HEK293 (cell line): ENCODE results near the gene DBN1.

Experiments
- CTCF ChIA-PET: fragments of 350-600 bp; formaldehyde crosslinking; extraction: SDS; loops from one replicate; lab custom pipeline; 2021; ENCODE audit warnings: antibody characterized with exemption; lab: Yijun Ruan, JAX
- POLR2A ChIA-PET: fragments of 300-600 bp; formaldehyde crosslinking; extraction: SDS; loops from one replicate; lab custom pipeline; 2020; ENCODE audit warnings: antibody characterized with exemption, inconsistent platforms; lab: Yijun Ruan, JAX
- H3K27ac ChIP-seq: fragments of 200-500 bp; sonication (Bioruptor generic); 2 replicates; pipeline ENCODE4 v1.5.1; 2014; ENCODE audit warnings: low read depth, low read length, control low read depth, inconsistent platforms; ENCODE audit errors: extremely low read depth
- H3K36me3 ChIP-seq, 2 experiments: fragments of 200-500 bp in 1 of 2; sonication (Bioruptor generic) in 1 of 2; 1 replicate in 1 of 2; 2 replicates in 1 of 2; pipeline ENCODE4 v1.5.1; 2014 to 2017; ENCODE audit warnings: inconsistent platforms in 2 of 2, low read length in 2 of 2; ENCODE audit not compliant: control insufficient read depth in 2 of 2, insufficient read depth in 1 of 2
- H3K4me1 ChIP-seq: fragments of 200-500 bp; sonication (Bioruptor generic); 2 replicates; pipeline ENCODE4 v1.5.1; 2014; ENCODE audit warnings: mild to moderate bottlenecking, low read length, inconsistent platforms; ENCODE audit not compliant: control insufficient read depth, insufficient read depth
- H3K4me3 ChIP-seq: 2 replicates; pipeline ENCODE4 v1.5.1; 2011; ENCODE audit warnings: low read depth, mild to moderate bottlenecking, control low read depth, low read length, moderate library complexity
- H3K9me3 ChIP-seq: fragments of 200-500 bp; sonication (Bioruptor generic); 2 replicates; pipeline ENCODE4 v1.5.1; 2014; ENCODE audit warnings: low read depth, low read length, inconsistent platforms; ENCODE audit not compliant: control insufficient read depth, insufficient read depth
- BCL11B ChIP-seq: fragments of 450-650 bp; formaldehyde crosslinking; IDR thresholded peaks from 2 replicates; pipeline ENCODE4 v1.5.1; 2016; ENCODE audit warnings: low read depth, missing biosample characterization, missing genetic modification characterization
- ELK4 ChIP-seq: IDR thresholded peaks from 2 replicates; pipeline ENCODE4 v1.6.1; 2011; ENCODE audit warnings: mild to moderate bottlenecking, low read depth, low read length, borderline replicate concordance
- KLF10 ChIP-seq: fragments of 450-650 bp; IDR thresholded peaks from 2 replicates; pipeline ENCODE4 v1.5.1; 2018; ENCODE audit warnings: missing biosample characterization, mild to moderate bottlenecking, missing genetic modification characterization
- KLF17 ChIP-seq: fragments of 450-650 bp; formaldehyde crosslinking; IDR thresholded peaks from 2 replicates; pipeline ENCODE4 v1.5.1; 2016; ENCODE audit warnings: missing biosample characterization, missing genetic modification characterization
- MYNN ChIP-seq: fragments of 450-650 bp; formaldehyde crosslinking; IDR thresholded peaks from 2 replicates; pipeline ENCODE4 v1.5.1; 2016; ENCODE audit warnings: missing biosample characterization, missing genetic modification characterization, borderline replicate concordance
- OVOL3 ChIP-seq: fragments of 450-650 bp; formaldehyde crosslinking; IDR thresholded peaks from 2 replicates; pipeline ENCODE4 v1.5.1; 2016; ENCODE audit warnings: missing biosample characterization, missing genetic modification characterization
- SP2 ChIP-seq: fragments of 450-650 bp; formaldehyde crosslinking; IDR thresholded peaks from 2 replicates; pipeline ENCODE4 v1.5.1; 2016; ENCODE audit warnings: missing biosample characterization, missing genetic modification characterization
- ZNF19 ChIP-seq: fragments of 450-650 bp; formaldehyde crosslinking; IDR thresholded peaks from 2 replicates; pipeline ENCODE4; 2016; ENCODE audit warnings: missing biosample characterization, missing genetic modification characterization, low read depth
- ZNF311 ChIP-seq: fragments of 450-650 bp; formaldehyde crosslinking; IDR thresholded peaks from 2 replicates; pipeline ENCODE4 v1.5.1; 2017; ENCODE audit warnings: missing biosample characterization, missing genetic modification characterization, borderline replicate concordance
- ZNF354C ChIP-seq: fragments of 450-650 bp; formaldehyde crosslinking; IDR thresholded peaks from 2 replicates; pipeline ENCODE4 v1.5.1; 2016; ENCODE audit warnings: missing biosample characterization, missing genetic modification characterization, low read depth, borderline replicate concordance
- ZNF366 ChIP-seq: fragments of 450-650 bp; formaldehyde crosslinking; conservative IDR thresholded peaks from 2 replicates; pipeline ENCODE4 v1.5.1; 2016; ENCODE audit warnings: missing biosample characterization, missing genetic modification characterization
- ZNF548 ChIP-seq: fragments of 450-650 bp; formaldehyde crosslinking; IDR thresholded peaks from 2 replicates; pipeline ENCODE4 v1.5.1; 2016; ENCODE audit warnings: missing biosample characterization, missing genetic modification characterization
- ZNF629 ChIP-seq: fragments of 450-650 bp; formaldehyde crosslinking; IDR thresholded peaks from 2 replicates; pipeline ENCODE4 v1.5.1; 2017; ENCODE audit warnings: missing biosample characterization, missing genetic modification characterization
- ZNF654 ChIP-seq: fragments of 450-650 bp; formaldehyde crosslinking; IDR thresholded peaks from 2 replicates; pipeline ENCODE4 v1.5.1; 2016; ENCODE audit warnings: low read depth, missing biosample characterization, missing genetic modification characterization
- ZNF701 ChIP-seq: fragments of 450-650 bp; formaldehyde crosslinking; IDR thresholded peaks from 2 replicates; pipeline ENCODE4 v1.5.1; 2016; ENCODE audit warnings: missing biosample characterization, missing genetic modification characterization
- ZNF792 ChIP-seq: fragments of 450-650 bp; formaldehyde crosslinking; IDR thresholded peaks from 2 replicates; pipeline ENCODE4 v1.5.1; 2016; ENCODE audit warnings: missing biosample characterization, missing genetic modification characterization
- ZSCAN30 ChIP-seq: fragments of 450-650 bp; IDR thresholded peaks from 2 replicates; pipeline ENCODE4 v1.5.1; 2018; ENCODE audit warnings: missing biosample characterization, mild to moderate bottlenecking, missing genetic modification characterization, moderate library complexity
- TF ChIP-seq, protein P1 (sequence below): fragments of 450-650 bp; formaldehyde crosslinking; IDR thresholded peaks from 2 replicates; pipeline ENCODE4 v1.5.1; 2016; ENCODE audit warnings: missing biosample characterization, missing genetic modification characterization
- TF ChIP-seq, protein P2 (sequence below): fragments of 450-650 bp; formaldehyde crosslinking; IDR thresholded peaks from 2 replicates; pipeline ENCODE4 v1.5.1; 2017; ENCODE audit warnings: missing biosample characterization, missing genetic modification characterization
- TF ChIP-seq, protein P3 (sequence below): fragments of 450-650 bp; formaldehyde crosslinking; IDR thresholded peaks from 2 replicates; pipeline ENCODE4 v1.5.1; 2017; ENCODE audit warnings: missing biosample characterization, mild to moderate bottlenecking, missing genetic modification characterization, moderate library complexity
- TF ChIP-seq, protein P4 (sequence below): fragments of 450-650 bp; formaldehyde crosslinking; IDR thresholded peaks from 2 replicates; pipeline ENCODE4 v1.5.0; 2017; ENCODE audit warnings: missing biosample characterization, missing genetic modification characterization, borderline replicate concordance
- TF ChIP-seq, protein P5 (sequence below): fragments of 450-650 bp; formaldehyde crosslinking; IDR thresholded peaks from 2 replicates; pipeline ENCODE4 v1.5.1; 2016; ENCODE audit warnings: missing biosample characterization, missing genetic modification characterization

DBN1 gene

DNA sequence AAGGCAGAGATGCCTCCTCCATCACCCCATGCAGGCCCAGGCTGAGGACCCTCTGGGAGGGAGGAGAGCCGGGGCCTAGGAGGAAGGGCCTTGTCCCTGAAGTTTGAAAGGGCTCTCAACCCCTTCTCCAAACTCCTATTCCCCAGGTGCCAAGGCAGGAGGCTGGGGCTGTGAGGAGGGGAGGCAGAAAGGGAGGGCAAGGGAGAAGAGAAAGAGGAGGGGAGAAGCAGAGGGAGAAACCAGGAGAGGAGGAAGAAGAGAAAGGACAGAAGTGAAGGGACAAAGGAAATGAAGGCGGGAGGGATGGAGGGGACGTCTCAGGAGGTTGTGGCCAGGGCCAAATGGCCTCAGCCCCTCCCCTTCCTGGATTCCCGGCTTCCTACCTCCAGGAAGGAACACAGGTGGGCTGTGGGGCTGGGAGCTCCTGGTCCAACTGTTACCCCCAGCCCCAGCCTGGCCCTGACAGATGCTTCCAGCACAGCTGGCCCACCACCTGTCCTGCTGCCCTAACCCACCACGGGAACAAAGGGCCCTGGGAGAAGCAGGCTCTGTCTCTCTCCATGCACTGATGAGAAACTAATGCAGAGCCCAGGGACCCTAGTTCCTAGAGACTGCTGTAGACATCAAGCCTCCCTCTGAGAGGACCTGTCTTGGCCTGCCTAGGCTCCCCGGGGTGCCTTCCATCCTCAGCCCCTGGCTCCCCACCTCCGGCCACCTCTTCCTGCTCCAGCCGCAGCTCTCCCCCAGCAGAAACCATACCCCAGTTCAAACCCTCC is 3.5 kb downstream of the DBN1 start (continued):
- TF ChIP-seq, protein P1, sequence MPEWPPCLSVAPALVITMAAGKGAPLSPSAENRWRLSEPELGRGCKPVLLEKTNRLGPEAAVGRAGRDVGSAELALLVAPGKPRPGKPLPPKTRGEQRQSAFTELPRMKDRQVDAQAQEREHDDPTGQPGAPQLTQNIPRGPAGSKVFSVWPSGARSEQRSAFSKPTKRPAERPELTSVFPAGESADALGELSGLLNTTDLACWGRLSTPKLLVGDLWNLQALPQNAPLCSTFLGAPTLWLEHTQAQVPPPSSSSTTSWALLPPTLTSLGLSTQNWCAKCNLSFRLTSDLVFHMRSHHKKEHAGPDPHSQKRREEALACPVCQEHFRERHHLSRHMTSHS (tag by site-specific recombination): no peak
- TF ChIP-seq ZNF548 (tag by site-specific recombination): no peak
- TF ChIP-seq, protein P2, sequence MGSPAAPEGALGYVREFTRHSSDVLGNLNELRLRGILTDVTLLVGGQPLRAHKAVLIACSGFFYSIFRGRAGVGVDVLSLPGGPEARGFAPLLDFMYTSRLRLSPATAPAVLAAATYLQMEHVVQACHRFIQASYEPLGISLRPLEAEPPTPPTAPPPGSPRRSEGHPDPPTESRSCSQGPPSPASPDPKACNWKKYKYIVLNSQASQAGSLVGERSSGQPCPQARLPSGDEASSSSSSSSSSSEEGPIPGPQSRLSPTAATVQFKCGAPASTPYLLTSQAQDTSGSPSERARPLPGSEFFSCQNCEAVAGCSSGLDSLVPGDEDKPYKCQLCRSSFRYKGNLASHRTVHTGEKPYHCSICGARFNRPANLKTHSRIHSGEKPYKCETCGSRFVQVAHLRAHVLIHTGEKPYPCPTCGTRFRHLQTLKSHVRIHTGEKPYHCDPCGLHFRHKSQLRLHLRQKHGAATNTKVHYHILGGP: no peak
- TF ChIP-seq ZNF366: peak; percentile 62
- peak; percentile 20; the same call in 1 of the 2 replicates for TF ChIP-seq SP2 (tag by site-specific recombination)
- TF ChIP-seq ELK4: no peak
- TF ChIP-seq, protein P3, sequence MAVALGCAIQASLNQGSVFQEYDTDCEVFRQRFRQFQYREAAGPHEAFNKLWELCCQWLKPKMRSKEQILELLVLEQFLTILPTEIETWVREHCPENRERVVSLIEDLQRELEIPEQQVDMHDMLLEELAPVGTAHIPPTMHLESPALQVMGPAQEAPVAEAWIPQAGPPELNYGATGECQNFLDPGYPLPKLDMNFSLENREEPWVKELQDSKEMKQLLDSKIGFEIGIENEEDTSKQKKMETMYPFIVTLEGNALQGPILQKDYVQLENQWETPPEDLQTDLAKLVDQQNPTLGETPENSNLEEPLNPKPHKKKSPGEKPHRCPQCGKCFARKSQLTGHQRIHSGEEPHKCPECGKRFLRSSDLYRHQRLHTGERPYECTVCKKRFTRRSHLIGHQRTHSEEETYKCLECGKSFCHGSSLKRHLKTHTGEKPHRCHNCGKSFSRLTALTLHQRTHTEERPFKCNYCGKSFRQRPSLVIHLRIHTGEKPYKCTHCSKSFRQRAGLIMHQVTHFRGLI (tag by site-specific recombination): no peak
- TF ChIP-seq, all 188 proteins: peak for 5

- Histone ChIP-seq H3K36me3 (peaks cover 15 to 62% of the 10 kb centered on the region in 2 experiments; a peak in 2 of 3 replicates), H3K27ac (no peak overlapping the region), H3K4me1 (peaks cover 4% of the 10 kb centered on the region), H3K4me3 (no peak overlapping the region), H3K9me3 (no peaks in the 10 kb centered on the region)
- ChIA-PET POLR2A (interaction anchor here (2.2 to 7.3 kb wide), 3 partner anchors 10 to 28 kb away, joined by 12 to 102 read pairs (median 15); partner anchors contain the start of gene PDLIM7), CTCF (interaction anchor here (0.5 to 1.3 kb wide), 6 partner anchors 12 to 161 kb away, joined by 3 to 4 read pairs (median 3); no protein-coding TSS in a partner anchor)
- TF ChIP-seq, protein P4, sequence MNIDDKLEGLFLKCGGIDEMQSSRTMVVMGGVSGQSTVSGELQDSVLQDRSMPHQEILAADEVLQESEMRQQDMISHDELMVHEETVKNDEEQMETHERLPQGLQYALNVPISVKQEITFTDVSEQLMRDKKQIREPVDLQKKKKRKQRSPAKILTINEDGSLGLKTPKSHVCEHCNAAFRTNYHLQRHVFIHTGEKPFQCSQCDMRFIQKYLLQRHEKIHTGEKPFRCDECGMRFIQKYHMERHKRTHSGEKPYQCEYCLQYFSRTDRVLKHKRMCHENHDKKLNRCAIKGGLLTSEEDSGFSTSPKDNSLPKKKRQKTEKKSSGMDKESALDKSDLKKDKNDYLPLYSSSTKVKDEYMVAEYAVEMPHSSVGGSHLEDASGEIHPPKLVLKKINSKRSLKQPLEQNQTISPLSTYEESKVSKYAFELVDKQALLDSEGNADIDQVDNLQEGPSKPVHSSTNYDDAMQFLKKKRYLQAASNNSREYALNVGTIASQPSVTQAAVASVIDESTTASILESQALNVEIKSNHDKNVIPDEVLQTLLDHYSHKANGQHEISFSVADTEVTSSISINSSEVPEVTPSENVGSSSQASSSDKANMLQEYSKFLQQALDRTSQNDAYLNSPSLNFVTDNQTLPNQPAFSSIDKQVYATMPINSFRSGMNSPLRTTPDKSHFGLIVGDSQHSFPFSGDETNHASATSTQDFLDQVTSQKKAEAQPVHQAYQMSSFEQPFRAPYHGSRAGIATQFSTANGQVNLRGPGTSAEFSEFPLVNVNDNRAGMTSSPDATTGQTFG (tag by site-specific recombination): no peak
- TF ChIP-seq ZNF701 (no peak), KLF10 (tag by site-specific recombination) (no peak), ZNF654 (tag by site-specific recombination) (no peak), KLF17 (tag by site-specific recombination) (peak; percentile 98), ZSCAN30 (tag by site-specific recombination) (no peak), MYNN (tag by site-specific recombination) (peak; percentile 70; the same call in 1 of the 2 replicates), ZNF548 (tag by site-specific recombination) (no peak), ZNF19 (tag by site-specific recombination) (no peak), OVOL3 (tag by site-specific recombination) (no peak), ZNF311 (no peak), ZNF629 (tag by site-specific recombination) (no peak), ZNF792 (tag by site-specific recombination) (no peak), BCL11B (tag by site-specific recombination) (no peak), ZNF354C (tag by site-specific recombination) (no peak)
- TF ChIP-seq, protein P5, sequence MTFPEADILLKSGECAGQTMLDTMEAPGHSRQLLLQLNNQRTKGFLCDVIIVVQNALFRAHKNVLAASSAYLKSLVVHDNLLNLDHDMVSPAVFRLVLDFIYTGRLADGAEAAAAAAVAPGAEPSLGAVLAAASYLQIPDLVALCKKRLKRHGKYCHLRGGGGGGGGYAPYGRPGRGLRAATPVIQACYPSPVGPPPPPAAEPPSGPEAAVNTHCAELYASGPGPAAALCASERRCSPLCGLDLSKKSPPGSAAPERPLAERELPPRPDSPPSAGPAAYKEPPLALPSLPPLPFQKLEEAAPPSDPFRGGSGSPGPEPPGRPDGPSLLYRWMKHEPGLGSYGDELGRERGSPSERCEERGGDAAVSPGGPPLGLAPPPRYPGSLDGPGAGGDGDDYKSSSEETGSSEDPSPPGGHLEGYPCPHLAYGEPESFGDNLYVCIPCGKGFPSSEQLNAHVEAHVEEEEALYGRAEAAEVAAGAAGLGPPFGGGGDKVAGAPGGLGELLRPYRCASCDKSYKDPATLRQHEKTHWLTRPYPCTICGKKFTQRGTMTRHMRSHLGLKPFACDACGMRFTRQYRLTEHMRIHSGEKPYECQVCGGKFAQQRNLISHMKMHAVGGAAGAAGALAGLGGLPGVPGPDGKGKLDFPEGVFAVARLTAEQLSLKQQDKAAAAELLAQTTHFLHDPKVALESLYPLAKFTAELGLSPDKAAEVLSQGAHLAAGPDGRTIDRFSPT (tag by site-specific recombination): no peak
Measured at GRCh38 chr5:177468685-177469628, 4.5 kb downstream of the DBN1 start.
